ENCODE data around the gene CFAP298.

CFAP298 gene

GRCh38 chr21:32597205-32597604 is 15.0 kb downstream of the CFAP298 start:
- DNase-seq, result no peak

- no peak for DNase-seq
These were observed 16.7 kb downstream of the CFAP298 start for GRCh38 chr21:32595431-32595830.

- DNase-seq, result no peak
These were observed 18.5 kb downstream of the CFAP298 start for GRCh38 chr21:32593690-32594089.

GRCh38 chr21:32592929-32593502 is 19.2 kb downstream of the CFAP298 start:
- no peak for DNase-seq

GRCh38 chr21:32590130-32590529 is 22.0 kb downstream of the CFAP298 start:
- no peak for DNase-seq

GRCh38 chr21:32587651-32588050 is 24.5 kb downstream of the CFAP298 start:
- DNase-seq, result peak; percentile 26

- DNase-seq, result peak; percentile 53
These were observed 25.1 kb downstream of the CFAP298 start for GRCh38 chr21:32587120-32587519.

- no peak for DNase-seq
These were observed 26.2 kb downstream of the CFAP298 start for GRCh38 chr21:32585970-32586369.

- no peak for DNase-seq
These were observed 27.0 kb downstream of the CFAP298 start, which contains the start of gene TCP10L for GRCh38 chr21:32585042-32585710. TSS of gene TCP10L (minus strand) at chr21:32585523. CDS start at chr21:32584304, 1,219 bp downstream.

- DNase-seq, result no peak
These were observed 27.7 kb downstream of the CFAP298 start for GRCh38 chr21:32584472-32584871.

GRCh38 chr21:32581732-32582131 is 30.4 kb downstream of the CFAP298 start:
- DNase-seq, result no peak

- DNase-seq, result no peak
These were observed 31.2 kb downstream of the CFAP298 start for GRCh38 chr21:32580949-32581348.

- peak; percentile 50 for DNase-seq
These were observed 34.0 kb downstream of the CFAP298 start for GRCh38 chr21:32578107-32578691.

- DNase-seq, result no peak
These were observed 36.2 kb downstream of the CFAP298 start for GRCh38 chr21:32576011-32576410.

- no peak for DNase-seq
These were observed 36.9 kb downstream of the CFAP298 start for GRCh38 chr21:32574946-32575925.

GRCh38 chr21:32572574-32573420 is 39.4 kb downstream of the CFAP298 start:
- no peak for DNase-seq

GRCh38 chr21:32570456-32570855 is 41.7 kb downstream of the CFAP298 start:
- no peak for DNase-seq

- peak; percentile 88 for DNase-seq
These were observed 42.6 kb downstream of the CFAP298 start for GRCh38 chr21:32569261-32570230.

- peak; percentile 95 for DNase-seq
These were observed 44.6 kb downstream of the CFAP298 start for GRCh38 chr21:32567626-32568025.

- DNase-seq, result peak; percentile 53
These were observed 45.3 kb downstream of the CFAP298 start for GRCh38 chr21:32566741-32567389.

All from hematopoietic multipotent progenitor cell treated with erythropoietin and hydrocortisone succinate and interleukin-3 and kit ligand, for 8 days (in vitro differentiated cells).